GM12878 (cell line): ENCODE measurements around the gene CTRB1. TPM values are rescaled to one million over a fixed set of nuclear protein-coding genes. Genes with fewer than 3 reads are reported as not detected.

Experiments
- ATAC-seq: fragments of 200-7000 bp; cut with Tn5 transposase; 3 replicates; pipeline ENCODE4 v1.9.1; 2020; ENCODE audit warnings: mild to moderate bottlenecking, moderate library complexity
- BruUV-seq: library from RNA; stranded (reverse); fragments of 400-500 nt; replicated peaks from 2 replicates; lab custom pipeline; 2021; lab: Mats Ljungman, UMichigan
- CTCF ChIA-PET: fragments of 300-600 bp; sonication (Branson Sonifier 250); formaldehyde crosslinking; extraction: SDS; loops from one replicate; lab custom pipeline; 2021; ENCODE audit warnings: inconsistent platforms; lab: Yijun Ruan, JAX
- POLR2A ChIA-PET: fragments of 350-600 bp; formaldehyde crosslinking; extraction: SDS; loops from one replicate; lab custom pipeline; 2021; ENCODE audit warnings: inconsistent platforms; lab: Charles Lee
- RAD21 ChIA-PET: fragments of 300-600 bp; sonication (Branson Sonifier 250); formaldehyde crosslinking; loops from one replicate; lab custom pipeline; 2023; ENCODE audit warnings: antibody characterized with exemption; ENCODE audit not compliant: unreplicated experiment; lab: Charles Lee
- SMC1A ChIA-PET: fragments of 300-600 bp; sonication (Branson Sonifier 250); formaldehyde crosslinking; loops from one replicate; lab custom pipeline; 2023; ENCODE audit not compliant: unreplicated experiment, uncharacterized antibody; lab: Charles Lee
- DNase-seq: peaks from one replicate; pipeline ENCODE4 v3.0.0-alpha.2; 2011; ENCODE audit warnings: low read depth, low spot score
- FAIRE-seq: peaks from 3 replicates; lab custom pipeline; 2011; peaks lifted over from hg19 to GRCh38; lab: Jason Lieb, UNC
- H2AFZ ChIP-seq: 2 replicates; pipeline ENCODE4 v1.6.0; 2011; ENCODE audit warnings: low read depth, low read length, control low read depth; ENCODE audit not compliant: control insufficient read depth
- H3K27ac ChIP-seq: 2 replicates; pipeline ENCODE4 v1.5.1; 2011; ENCODE audit warnings: control low read depth; ENCODE audit not compliant: control insufficient read depth, insufficient read depth
- H3K27me3 ChIP-seq, 2 experiments: replicated peaks in 1 of 2; 2 replicates each; pipeline versions ENCODE4 v1.6.0 to v1.6.1; 2011; ENCODE audit warnings: low read length in 1 of 2; ENCODE audit not compliant: control insufficient read depth in 2 of 2, insufficient read depth in 2 of 2
- H3K36me3 ChIP-seq, 2 experiments: 2 replicates each; pipeline ENCODE4 v1.5.1; 2011; ENCODE audit warnings: low read length in 1 of 2; ENCODE audit not compliant: control insufficient read depth in 2 of 2, insufficient read depth in 2 of 2
- H3K4me1 ChIP-seq: 2 replicates; pipeline ENCODE4 v1.6.1; 2011; ENCODE audit warnings: mild to moderate bottlenecking, low read length, moderate library complexity, mixed read lengths; ENCODE audit not compliant: control insufficient read depth, insufficient read depth
- H3K4me2 ChIP-seq: 2 replicates; pipeline ENCODE4 v1.6.0; 2011; ENCODE audit warnings: control low read depth; ENCODE audit not compliant: control insufficient read depth, insufficient read depth
- H3K4me3 ChIP-seq: fragments of 200-600 bp; sonication (generic); 2 replicates; pipeline ENCODE4 v1.5.1; 2016
- H3K79me2 ChIP-seq: 2 replicates; pipeline ENCODE4 v1.6.0; 2011; ENCODE audit warnings: low read length; ENCODE audit not compliant: control insufficient read depth, insufficient read depth
- H3K9ac ChIP-seq: 2 replicates; pipeline ENCODE4 v1.8.0; 2011; ENCODE audit warnings: low read length, control low read depth, mixed read lengths; ENCODE audit not compliant: control insufficient read depth, insufficient read depth
- H3K9me3 ChIP-seq: replicated peaks from 3 replicates; pipeline ENCODE4 v1.5.1; 2011; ENCODE audit warnings: mild to moderate bottlenecking, low read length; ENCODE audit not compliant: control insufficient read depth, insufficient read depth
- H4K20me1 ChIP-seq: 2 replicates; pipeline ENCODE4 v1.6.0; 2011; ENCODE audit not compliant: control insufficient read depth, insufficient read depth
- BCL3 ChIP-seq: IDR thresholded peaks from 2 replicates; pipeline ENCODE4 v1.6.1; 2011; ENCODE audit warnings: borderline replicate concordance, low read depth, mild to moderate bottlenecking, moderate library complexity, low read length; ENCODE audit not compliant: insufficient read depth, poor library complexity, severe bottlenecking
- CHD1 ChIP-seq: IDR thresholded peaks from 2 replicates; pipeline ENCODE4 v1.6.1; 2012; ENCODE audit warnings: low read depth, low read length, improper control_type of control experiment
- FOS ChIP-seq: IDR thresholded peaks from 3 replicates; pipeline ENCODE4 v1.6.1; 2011; ENCODE audit warnings: borderline replicate concordance; ENCODE audit not compliant: insufficient read length; ENCODE audit errors: extremely low read depth
- FOXK2 ChIP-seq: fragments of 450-650 bp; IDR thresholded peaks from 2 replicates; pipeline ENCODE4 v1.6.1; 2017; ENCODE audit warnings: mild to moderate bottlenecking, moderate library complexity
- JUND ChIP-seq: IDR thresholded peaks from 2 replicates; pipeline ENCODE4 v1.6.1; 2012; ENCODE audit warnings: low read depth, mild to moderate bottlenecking, low read length, improper control_type of control experiment, moderate library complexity
- NRF1 ChIP-seq: conservative IDR thresholded peaks from 2 replicates; pipeline ENCODE4 v1.6.1; 2011; ENCODE audit warnings: mild to moderate bottlenecking, low read depth, low read length, improper control_type of control experiment
- RAD21 ChIP-seq: IDR thresholded peaks from 2 replicates; pipeline ENCODE4 v1.6.1; 2011; ENCODE audit warnings: mild to moderate bottlenecking, low read depth, low read length, moderate library complexity; ENCODE audit not compliant: insufficient read depth
- SMC3 ChIP-seq: IDR thresholded peaks from 2 replicates; pipeline ENCODE4 v1.6.1; 2011; ENCODE audit warnings: low read length, improper control_type of control experiment, borderline replicate concordance
- STAT3 ChIP-seq: IDR thresholded peaks from 2 replicates; pipeline ENCODE4 v1.6.1; 2011; ENCODE audit warnings: low read depth, low read length, improper control_type of control experiment
- WGBS: methylation state at CpG from one replicate; pipeline ENCODE4 v1.1.6; 2016; ENCODE audit warnings: low lambda C conversion rate; ENCODE audit not compliant: insufficient replicate concordance, insufficient coverage; ENCODE audit errors: missing lambda C conversion rate; 5-methylcytosine and 5-hydroxymethylcytosine counted together
- in situ Hi-C: fragments of 300-500 bp; cut with MboI; formaldehyde crosslinking; loops from 9 replicates; pipeline ENCODE4 v1.14.3; 2018; ENCODE audit warnings: mixed read lengths
- intact Hi-C: fragments of 100-400 bp; cut with micrococcal nuclease; formaldehyde crosslinking; loops from one replicate; pipeline ENCODE4 v1.14.2; 2022; ENCODE audit not compliant: unreplicated experiment
- polyA plus RNA-seq, 11 experiments: library from polyadenylated mRNA; depleted of rRNA in 4 of 11; unstranded in 6 of 11; stranded (reverse) in 5 of 11; fragments of >200 nt; fragmentation: Nextera tagmentation in 4 of 11; fragmentation: Illumina TruSeq in 1 of 11; extraction: Ambion mirVana in 4 of 11; extraction: Trizol in 1 of 11; gene quantifications; 1 replicate in 1 of 11; 2 replicates in 10 of 11; pipeline versions ENCODE4 v1.2.1 to v1.2.3, GENCODE V29; 2011 to 2016; ENCODE audit warnings: inconsistent platforms in 2 of 11, missing spikeins in 2 of 11, low read depth in 1 of 11
- total RNA-seq, 4 experiments: library from RNA; depleted of rRNA in 3 of 4; stranded (reverse); fragments of >200 nt in 3 of 4; fragmentation: Illumina TruSeq in 1 of 4; extraction: Trizol in 1 of 4; gene quantifications; 2 replicates each; pipeline versions ENCODE4 v1.2.1 to v1.2.3, GENCODE V29; 2013 to 2021
- TF ChIP-seq, protein P1 (sequence below): fragments of 450-650 bp; IDR thresholded peaks from 2 replicates; pipeline ENCODE4 v1.6.1; 2018; ENCODE audit warnings: borderline replicate concordance, mild to moderate bottlenecking; ENCODE audit not compliant: partially characterized antibody
- TF ChIP-seq, protein P2 (sequence below): fragments of 450-650 bp; formaldehyde crosslinking; IDR thresholded peaks from 2 replicates; pipeline ENCODE4 v1.5.0; 2022; ENCODE audit warnings: mild to moderate bottlenecking, missing genetic modification characterization

The CTRB1 gene
- total and polyA plus RNA-seq, 10 of the 15 experiments (the other 5 are each of a cell fraction or from before 2014, with no cell fraction given), result 0.28 to 4.4 TPM; not detected in 8

DNA sequence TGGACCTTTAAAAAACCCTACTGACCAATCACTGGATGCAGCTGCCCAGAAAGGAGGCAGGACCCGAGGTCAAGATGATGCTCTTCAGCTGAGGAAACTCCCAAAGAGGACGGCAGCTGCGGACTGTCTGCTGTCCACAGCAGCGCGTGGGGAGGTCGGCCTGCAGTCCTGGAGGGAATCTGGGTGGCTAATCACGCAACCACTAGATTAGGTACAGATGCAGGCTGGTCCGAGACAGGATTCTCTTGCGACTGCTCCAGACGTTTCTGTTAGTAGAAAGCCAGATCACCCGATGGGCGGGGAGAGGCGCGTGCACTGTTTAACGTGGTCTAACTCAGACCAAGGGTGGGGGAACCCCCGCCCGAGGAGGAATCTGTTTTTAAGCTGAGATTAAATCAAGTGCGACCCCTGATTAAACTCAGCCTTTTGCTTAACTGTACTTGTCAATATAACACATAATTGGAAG, 20.6 kb upstream of the CTRB1 start:
- TF ChIP-seq SMC3, result no peak
- no peak for TF ChIP-seq FOS
- TF ChIP-seq RAD21, result no peak
- TF ChIP-seq FOXK2, result no peak
- no peak for TF ChIP-seq BCL3
- no peak for TF ChIP-seq STAT3
- no peak for TF ChIP-seq JUND
- TF ChIP-seq, protein P1, sequence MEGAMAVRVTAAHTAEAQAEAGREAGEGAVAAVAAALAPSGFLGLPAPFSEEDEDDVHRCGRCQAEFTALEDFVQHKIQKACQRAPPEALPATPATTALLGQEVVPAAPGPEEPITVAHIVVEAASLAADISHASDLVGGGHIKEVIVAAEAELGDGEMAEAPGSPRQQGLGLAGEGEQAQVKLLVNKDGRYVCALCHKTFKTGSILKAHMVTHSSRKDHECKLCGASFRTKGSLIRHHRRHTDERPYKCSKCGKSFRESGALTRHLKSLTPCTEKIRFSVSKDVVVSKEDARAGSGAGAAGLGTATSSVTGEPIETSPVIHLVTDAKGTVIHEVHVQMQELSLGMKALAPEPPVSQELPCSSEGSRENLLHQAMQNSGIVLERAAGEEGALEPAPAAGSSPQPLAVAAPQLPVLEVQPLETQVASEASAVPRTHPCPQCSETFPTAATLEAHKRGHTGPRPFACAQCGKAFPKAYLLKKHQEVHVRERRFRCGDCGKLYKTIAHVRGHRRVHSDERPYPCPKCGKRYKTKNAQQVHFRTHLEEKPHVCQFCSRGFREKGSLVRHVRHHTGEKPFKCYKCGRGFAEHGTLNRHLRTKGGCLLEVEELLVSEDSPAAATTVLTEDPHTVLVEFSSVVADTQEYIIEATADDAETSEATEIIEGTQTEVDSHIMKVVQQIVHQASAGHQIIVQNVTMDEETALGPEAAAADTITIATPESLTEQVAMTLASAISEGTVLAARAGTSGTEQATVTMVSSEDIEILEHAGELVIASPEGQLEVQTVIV, result no peak
- TF ChIP-seq, protein P2, sequence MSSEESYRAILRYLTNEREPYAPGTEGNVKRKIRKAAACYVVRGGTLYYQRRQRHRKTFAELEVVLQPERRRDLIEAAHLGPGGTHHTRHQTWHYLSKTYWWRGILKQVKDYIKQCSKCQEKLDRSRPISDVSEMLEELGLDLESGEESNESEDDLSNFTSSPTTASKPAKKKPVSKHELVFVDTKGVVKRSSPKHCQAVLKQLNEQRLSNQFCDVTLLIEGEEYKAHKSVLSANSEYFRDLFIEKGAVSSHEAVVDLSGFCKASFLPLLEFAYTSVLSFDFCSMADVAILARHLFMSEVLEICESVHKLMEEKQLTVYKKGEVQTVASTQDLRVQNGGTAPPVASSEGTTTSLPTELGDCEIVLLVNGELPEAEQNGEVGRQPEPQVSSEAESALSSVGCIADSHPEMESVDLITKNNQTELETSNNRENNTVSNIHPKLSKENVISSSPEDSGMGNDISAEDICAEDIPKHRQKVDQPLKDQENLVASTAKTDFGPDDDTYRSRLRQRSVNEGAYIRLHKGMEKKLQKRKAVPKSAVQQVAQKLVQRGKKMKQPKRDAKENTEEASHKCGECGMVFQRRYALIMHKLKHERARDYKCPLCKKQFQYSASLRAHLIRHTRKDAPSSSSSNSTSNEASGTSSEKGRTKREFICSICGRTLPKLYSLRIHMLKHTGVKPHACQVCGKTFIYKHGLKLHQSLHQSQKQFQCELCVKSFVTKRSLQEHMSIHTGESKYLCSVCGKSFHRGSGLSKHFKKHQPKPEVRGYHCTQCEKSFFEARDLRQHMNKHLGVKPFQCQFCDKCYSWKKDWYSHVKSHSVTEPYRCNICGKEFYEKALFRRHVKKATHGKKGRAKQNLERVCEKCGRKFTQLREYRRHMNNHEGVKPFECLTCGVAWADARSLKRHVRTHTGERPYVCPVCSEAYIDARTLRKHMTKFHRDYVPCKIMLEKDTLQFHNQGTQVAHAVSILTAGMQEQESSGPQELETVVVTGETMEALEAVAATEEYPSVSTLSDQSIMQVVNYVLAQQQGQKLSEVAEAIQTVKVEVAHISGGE (CRISPR knock-in tag), result no peak
- TF ChIP-seq NRF1, result no peak
- TF ChIP-seq CHD1, result no peak

More for the DNA sequence above, 20.6 kb upstream of the CTRB1 start:
- no TSS peak for BruUV-seq
- ATAC-seq, result no peak
- intact Hi-C loops, result loop anchor here (2.0 to 5.0 kb wide), 3 partner anchors 34 to 567 kb away; no protein-coding TSS in a partner anchor
- Histone ChIP-seq H3K4me1 (peaks cover 3% of the 10 kb centered on the region; the same call in 1 of the 2 replicates), H3K27me3 (peaks cover 1 to 4% of the 10 kb centered on the region in 2 experiments), H3K4me3 (no peak overlapping the region), H3K79me2 (no peaks in the 10 kb centered on the region), H3K36me3 (no peaks in the 10 kb centered on the region), H3K9me3 (no peaks in the 10 kb centered on the region), H3K27ac (no peak overlapping the region), H3K4me2 (no peak overlapping the region), H3K9ac (no peak overlapping the region), H2AFZ (no peak overlapping the region), H4K20me1 (no peaks in the 10 kb centered on the region)
- no peak for FAIRE-seq
- ChIA-PET RAD21 (interaction anchor here (0.6 to 4.5 kb wide), 8 partner anchors 26 to 569 kb away, joined by 3 to 65 read pairs (median 4); partner anchors contain the start of gene ZNRF1), CTCF (interaction anchor here (0.8 to 7.9 kb wide), 22 partner anchors 8 to 1973 kb away, joined by 3 to 170 read pairs (median 7); partner anchors contain the start of genes CTRB1, TMEM170A and TMEM231), SMC1A (interaction anchor here (1.0 to 5.2 kb wide), 12 partner anchors 10 to 575 kb away, joined by 3 to 52 read pairs (median 5); no protein-coding TSS in a partner anchor), POLR2A (interaction anchor here (1.5 kb wide), 1 partner anchor 19 kb away, joined by 3 read pairs; no protein-coding TSS in a partner anchor)
- WGBS, result 42% methylated on average over 18 of the region's 18 CpGs
- DNase-seq, result no peak
- in situ Hi-C loops, result no loop called here
